Liver (tissue), 9 donors: ENCODE results near the gene HOXD12. TPM values are rescaled to one million over a fixed set of nuclear protein-coding genes. Genes with fewer than 3 reads are reported as not detected.

Experiments
- DNase-seq: peaks from one replicate; pipeline ENCODE4 v3.0.0-alpha.2; 2017; ENCODE audit warnings: low spot score
- H3K27ac ChIP-seq, 2 donors: one replicate each; pipeline ENCODE4 v1.7.0; 2013; ENCODE audit warnings: inconsistent platforms in 2 of 2, low read length in 2 of 2, control low read depth in 1 of 2, low read depth in 1 of 2, mild to moderate bottlenecking in 1 of 2
- H3K27me3 ChIP-seq, 4 donors: one replicate each; pipeline versions ENCODE4 v1.6.1 to v1.7.0; 2013; ENCODE audit warnings: low read length in 3 of 4, inconsistent platforms in 1 of 4, mild to moderate bottlenecking in 1 of 4, moderate library complexity in 1 of 4; ENCODE audit not compliant: control insufficient read depth in 4 of 4, insufficient read depth in 4 of 4
- H3K36me3 ChIP-seq, 4 donors: one replicate each; pipeline versions ENCODE4 v1.6.1 to v1.7.0; 2013; ENCODE audit warnings: low read length in 3 of 4, mild to moderate bottlenecking in 3 of 4, low read depth in 1 of 4, moderate library complexity in 1 of 4; ENCODE audit not compliant: control insufficient read depth in 4 of 4, insufficient read depth in 3 of 4
- H3K4me1 ChIP-seq, 4 donors: one replicate each; pipeline versions ENCODE4 v1.6.1 to v1.7.0; 2013; ENCODE audit warnings: low read length in 3 of 4, mild to moderate bottlenecking in 3 of 4, moderate library complexity in 1 of 4; ENCODE audit not compliant: control insufficient read depth in 4 of 4, insufficient read depth in 4 of 4
- H3K4me3 ChIP-seq, 3 donors: one replicate each; pipeline versions ENCODE4 v1.6.1 to v1.7.0; 2013; ENCODE audit warnings: low read length in 3 of 3, control low read depth in 1 of 3, low read depth in 1 of 3, mild to moderate bottlenecking in 1 of 3
- H3K9ac ChIP-seq, 2 donors: one replicate each; pipeline ENCODE4 v1.7.0; 2013; ENCODE audit warnings: low read length in 2 of 2, mild to moderate bottlenecking in 2 of 2, moderate library complexity in 2 of 2, control low read depth in 1 of 2, low read depth in 1 of 2
- H3K9me3 ChIP-seq, 4 donors: one replicate each; pipeline versions ENCODE4 v1.6.1 to v1.7.0; 2013; ENCODE audit warnings: low read length in 3 of 4; ENCODE audit not compliant: control insufficient read depth in 4 of 4
- ATF3 ChIP-seq: IDR thresholded peaks from 2 replicates; pipeline ENCODE4 v1.6.1; 2016; ENCODE audit warnings: antibody characterized with exemption
- CTCF ChIP-seq: fragments of 150-350 bp; IDR thresholded peaks from 2 replicates; pipeline ENCODE4 v1.5.1; 2017; ENCODE audit warnings: improper control_type of control experiment, low read depth, low read length; ENCODE audit not compliant: missing input control
- EGR1 ChIP-seq, 2 donors: IDR thresholded peaks; 2 replicates each; pipeline ENCODE4 v1.6.1; 2016 to 2018; ENCODE audit warnings: antibody characterized with exemption in 2 of 2, low read depth in 2 of 2
- FOXA1 ChIP-seq: IDR thresholded peaks from 2 replicates; pipeline ENCODE4 v1.6.1; 2016; ENCODE audit warnings: antibody characterized with exemption
- FOXA2 ChIP-seq: IDR thresholded peaks from 2 replicates; pipeline ENCODE4 v1.6.1; 2016; ENCODE audit warnings: antibody characterized with exemption
- GABPA ChIP-seq, 2 donors: IDR thresholded peaks in 1 of 2; conservative IDR thresholded peaks in 1 of 2; 2 replicates each; pipeline ENCODE4 v1.6.1; 2016; ENCODE audit warnings: antibody characterized with exemption in 2 of 2, mild to moderate bottlenecking in 1 of 2, moderate library complexity in 1 of 2
- HNF4G ChIP-seq: IDR thresholded peaks from 2 replicates; pipeline ENCODE4 v1.6.1; 2016; ENCODE audit warnings: antibody characterized with exemption
- MAX ChIP-seq: IDR thresholded peaks from 2 replicates; pipeline ENCODE4 v1.6.1; 2016; ENCODE audit warnings: antibody characterized with exemption
- NR2F2 ChIP-seq: IDR thresholded peaks from 2 replicates; pipeline ENCODE4 v1.6.1; 2016; ENCODE audit warnings: antibody characterized with exemption
- RAD21 ChIP-seq, 2 donors: IDR thresholded peaks; 2 replicates each; pipeline ENCODE4 v1.6.1; 2016; ENCODE audit warnings: antibody characterized with exemption in 2 of 2, mild to moderate bottlenecking in 2 of 2
- REST ChIP-seq: IDR thresholded peaks from 2 replicates; pipeline ENCODE4 v1.6.1; 2016; ENCODE audit warnings: antibody characterized with exemption, mild to moderate bottlenecking
- TAF1 ChIP-seq: conservative IDR thresholded peaks from 2 replicates; pipeline ENCODE4 v1.6.1; 2016; ENCODE audit warnings: antibody characterized with exemption, mild to moderate bottlenecking
- YY1 ChIP-seq: IDR thresholded peaks from 2 replicates; pipeline ENCODE4 v1.6.1; 2016; ENCODE audit warnings: antibody characterized with exemption, mild to moderate bottlenecking
- ZBTB33 ChIP-seq: IDR thresholded peaks from 2 replicates; pipeline ENCODE4 v1.6.1; 2016; ENCODE audit warnings: antibody characterized with exemption
- WGBS: extraction: QIAGEN DNeasy Blood & Tissue Kit; methylation state at CpG from one replicate; pipeline ENCODE4 v1.1.7; 2013; 5-methylcytosine and 5-hydroxymethylcytosine counted together
- polyA plus RNA-seq, 2 donors: library from polyadenylated mRNA; stranded (reverse) in 1 of 2; unstranded in 1 of 2; fragments of 200-250 nt in 1 of 2; fragments of >200 nt in 1 of 2; fragmentation: Nextera tagmentation in 1 of 2; extraction: Ambion mirVana in 1 of 2; gene quantifications; one replicate each; pipeline versions ENCODE4 v1.2.1 to v1.2.3, GENCODE V29; 2013 to 2015
- total RNA-seq, 2 donors: library from RNA; depleted of rRNA; stranded (reverse); fragments of >200 nt; gene quantifications; one replicate each; pipeline ENCODE4 v1.2.3, GENCODE V29; 2014
- donor health status: healthy.
- donor health status: healthy.
- donor health status: healthy.
- donor health status: healthy.
- donor health status: healthy.

The HOXD12 gene
- total and polyA plus RNA-seq, 4 donors: not detected

GRCh38 chr2:176118601-176119339 is 19.2 kb downstream of the HOXD12 start:
- WGBS: 13% methylated on average over 24 of the region's 24 CpGs
- H3K36me3 ChIP-seq: no peaks in the 10 kb centered on the region
- H3K9ac ChIP-seq: no peak overlapping the region
- TF ChIP-seq MAX (no peak), CTCF (peak; percentile 9)
- peaks cover 0 to 7% (median under 1%) of the 10 kb centered on the region in 4 donors for H3K9me3 ChIP-seq
- H3K4me3 ChIP-seq: no peak overlapping the region
- DNase-seq: no peak
- H3K4me1 ChIP-seq: peaks cover 4 to 12% (median 10%) of the 10 kb centered on the region in 4 donors
- H3K27ac ChIP-seq: no peak overlapping the region
- peaks cover 21 to 41% (median 37%) of the 10 kb centered on the region in 4 donors for H3K27me3 ChIP-seq

GRCh38 chr2:176120364-176121189 is 21.0 kb downstream of the HOXD12 start:
- Histone ChIP-seq H3K9ac (no peak overlapping the region), H3K4me3 (no peak overlapping the region), H3K4me1 (peaks cover 4 to 12% (median 10%) of the 10 kb centered on the region in 4 donors), H3K9me3 (peaks cover 0 to 7% (median under 1%) of the 10 kb centered on the region in 4 donors), H3K27me3 (peaks cover 21 to 42% (median 38%) of the 10 kb centered on the region in 4 donors), H3K27ac (no peak overlapping the region), H3K36me3 (no peaks in the 10 kb centered on the region)
- 14% methylated on average over 13 of the region's 13 CpGs for WGBS
- TF ChIP-seq TAF1 (no peak), NR2F2 (no peak), YY1 (no peak), EGR1 (IDR thresholded peaks at IDR 0.05; ENCODE audit: low read depth in 2 of 2) (no peak), ATF3 (no peak), MAX (no peak), FOXA1 (no peak), HNF4G (no peak), FOXA2 (no peak), RAD21 (IDR thresholded peaks at IDR 0.05) (no peak), ZBTB33 (no peak), GABPA (IDR thresholded peaks at IDR 0.05 in 1 of 2, conservative IDR thresholded peaks at IDR 0.05 in 1 of 2) (no peak), REST (no peak)
- DNase-seq: no peak
